GM21529 (cell line): ENCODE results near the gene PRKAG1.
"Not testable (repeated sequence)": the region's sequence is repeated elsewhere in the genome, so short reads cannot be mapped to it uniquely, and the experiment has no call there.

Source experiments
- ATAC-seq: cut with Tn5 transposase; IDR thresholded peaks from one replicate; pipeline ENCODE4 v1.9.1; 2021; ENCODE audit not compliant: unreplicated experiment

PRKAG1 gene

DNA sequence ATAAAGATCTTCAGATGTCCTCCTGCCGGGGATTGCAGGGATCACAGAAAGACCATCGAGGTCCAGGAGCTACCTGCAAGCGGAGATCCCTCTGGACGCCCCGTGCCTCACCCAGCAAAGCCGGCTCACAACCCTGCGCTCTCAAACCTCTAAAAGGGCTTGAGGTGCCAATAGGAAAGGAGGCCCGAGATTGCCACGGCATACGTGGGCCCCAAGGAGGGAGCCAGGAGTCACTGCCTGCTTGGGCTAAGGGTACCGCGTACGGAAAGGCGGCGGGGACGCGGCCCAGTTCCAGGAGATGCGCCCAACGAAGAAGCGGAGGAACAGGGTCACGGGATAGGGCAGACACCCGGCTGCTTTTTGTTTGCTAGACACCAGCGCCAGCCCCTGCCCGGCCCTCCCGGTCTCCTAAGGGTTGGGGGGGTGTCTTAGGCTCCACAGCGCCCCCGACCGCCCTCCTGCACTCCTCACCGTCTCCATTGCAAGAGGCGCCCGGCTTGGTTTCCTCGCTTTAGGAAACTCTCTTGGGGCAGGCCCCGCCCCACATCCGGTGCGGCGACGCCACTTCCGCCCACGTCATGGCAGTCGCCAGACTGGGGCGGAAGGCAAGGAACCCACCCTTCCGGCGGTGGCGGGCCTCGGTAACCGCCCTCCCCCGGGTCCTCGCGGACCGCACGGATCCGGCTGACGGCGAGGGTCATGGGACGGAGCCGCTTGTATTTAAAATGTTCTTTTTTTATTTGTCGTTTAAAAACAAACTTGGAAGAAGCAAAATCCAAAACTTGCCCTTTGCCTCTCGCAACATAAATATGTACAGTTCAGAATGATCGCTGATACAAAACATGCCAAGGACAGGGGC, at the start of gene PRKAG1:
Gene PRKAG1 (minus strand): TSS at position 516 of the 859 bp plus-strand sequence. CDS start 36 bp downstream, at position 480.
- ATAC-seq = peak; percentile 83

DNA sequence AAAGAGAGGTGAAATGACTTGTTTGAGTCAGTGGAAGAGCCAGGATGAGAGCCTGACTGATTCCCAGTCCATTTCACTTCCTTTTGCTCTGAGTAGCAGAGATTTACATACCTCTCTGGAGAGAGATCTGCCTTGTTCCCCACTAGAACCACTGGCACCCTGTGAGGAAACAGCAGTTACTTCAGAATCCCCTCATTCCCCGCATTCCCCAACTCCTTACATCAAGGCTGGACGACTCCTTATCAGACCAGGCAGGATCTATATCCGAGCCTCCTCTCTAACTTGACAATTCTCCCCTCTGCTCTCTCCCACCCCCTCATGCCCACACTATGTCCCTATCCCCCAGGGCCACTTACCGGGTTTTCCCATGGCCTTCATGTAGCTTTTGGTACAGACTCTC, 47.5 kb upstream of the PRKAG1 start:
- ATAC-seq = no peak

DNA sequence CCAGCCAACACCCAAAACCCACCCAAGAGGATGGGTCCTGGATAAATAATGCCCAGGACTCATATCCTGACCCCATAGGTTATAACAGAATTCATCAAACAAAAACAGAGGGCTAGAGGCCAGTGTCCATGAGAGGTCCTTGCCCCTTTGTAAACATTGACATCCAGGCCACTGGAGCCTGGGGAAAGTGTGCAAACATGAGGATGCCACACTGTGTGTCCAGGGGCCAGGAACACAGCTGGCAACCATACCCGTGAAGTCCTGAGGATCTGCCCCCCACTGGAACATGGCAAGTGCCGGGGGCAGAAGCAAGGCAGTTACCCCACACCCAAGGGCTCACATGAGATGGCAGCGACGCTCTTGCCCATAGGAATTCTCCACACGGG, 46.2 kb upstream of the PRKAG1 start:
- no peak for ATAC-seq

DNA sequence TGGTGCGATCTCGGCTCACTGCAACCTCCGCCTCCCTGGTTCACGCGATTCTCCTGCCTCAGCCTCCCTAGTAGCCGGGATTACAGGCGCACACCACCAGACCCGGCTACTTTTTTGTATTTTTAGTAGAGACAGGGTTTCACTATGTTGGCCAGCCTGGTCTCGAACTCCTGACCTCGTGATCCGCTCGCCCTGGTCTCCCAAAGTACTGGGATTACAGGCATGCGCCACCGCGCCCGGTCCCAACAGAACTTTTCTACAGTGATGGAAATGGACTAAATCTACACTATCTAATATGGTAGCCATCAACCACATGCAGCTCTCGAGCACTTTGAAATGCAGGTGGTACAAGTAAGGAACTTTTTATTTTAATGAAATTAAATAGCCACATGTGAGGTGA, 43.3 kb upstream of the PRKAG1 start:
- ATAC-seq = not testable (repeated sequence)

DNA sequence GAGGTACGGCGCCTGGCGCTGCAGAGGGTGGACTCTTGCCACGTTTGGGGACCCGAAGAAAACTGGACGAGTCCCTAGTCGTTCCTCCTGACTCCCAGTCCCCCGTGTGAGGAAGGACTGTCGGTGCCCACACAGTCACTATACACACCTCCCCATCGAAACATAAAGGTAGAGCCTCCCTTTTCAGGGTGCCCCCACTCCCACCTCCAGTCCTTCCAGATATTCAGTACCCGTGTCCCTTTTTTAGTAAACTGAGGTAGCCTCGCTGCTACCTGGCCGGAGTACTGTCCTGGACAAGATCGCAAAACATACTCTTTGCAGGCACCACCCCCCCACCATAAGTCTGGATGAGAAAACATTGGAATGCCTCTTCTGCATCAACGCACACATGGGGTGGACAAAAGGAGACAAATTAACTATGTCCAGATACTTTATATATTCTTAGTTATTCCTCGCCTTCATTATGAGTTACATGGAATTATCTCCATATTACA, 42.6 kb upstream of the PRKAG1 start:
- peak; percentile 1 for ATAC-seq

DNA sequence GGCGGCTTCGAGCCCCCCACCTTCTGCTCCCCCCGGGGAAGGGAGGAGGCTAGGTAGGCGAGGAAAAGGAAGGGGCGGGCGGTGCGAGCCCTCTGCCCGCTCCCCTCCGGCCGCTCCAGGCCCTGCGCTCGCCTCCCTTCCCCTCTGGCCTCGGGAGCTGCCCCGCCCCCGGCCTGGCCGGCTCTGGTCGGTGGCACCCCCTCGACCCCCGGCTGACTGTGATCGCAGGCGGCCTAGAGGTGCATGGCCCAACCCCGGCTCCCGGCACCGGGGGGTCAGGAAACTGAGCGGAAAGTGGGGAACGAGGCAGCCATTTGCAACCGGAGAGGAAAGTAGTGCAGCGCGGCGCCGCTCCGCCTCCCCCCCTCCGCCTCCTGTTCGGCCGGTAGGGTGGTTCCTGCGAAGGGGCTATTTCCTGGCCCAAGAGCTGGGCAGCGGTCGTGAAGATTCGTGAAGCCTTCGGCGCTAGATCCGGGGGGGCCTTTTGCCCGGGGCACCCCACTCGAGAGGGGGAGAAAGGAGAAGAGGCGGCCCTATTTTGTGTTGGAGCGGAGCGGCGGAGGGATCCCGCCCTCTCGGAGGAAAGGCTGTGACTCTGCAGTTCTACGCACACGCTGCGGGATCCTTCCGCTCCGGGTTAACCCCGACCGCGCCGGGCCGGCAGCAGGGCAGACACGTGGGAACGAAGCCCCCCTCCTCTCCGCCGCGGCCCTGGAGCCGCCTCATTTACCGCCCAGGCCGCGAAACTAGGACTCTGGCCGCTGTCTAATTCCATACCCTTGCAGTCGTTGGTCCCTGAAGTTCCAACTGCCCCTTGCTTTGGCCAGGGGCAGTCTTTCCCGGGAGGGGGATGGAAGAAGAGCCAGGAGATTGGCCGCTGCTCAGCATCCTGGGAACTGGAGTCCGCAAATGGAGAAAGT, 41.9 kb upstream of the PRKAG1 start, which contains the start of gene KMT2D:
Gene KMT2D (minus strand): TSS at position 558 of the 920 bp plus-strand sequence. CDS start 5,470 bp downstream, outside the sequence.
- ATAC-seq = peak; percentile 52

DNA sequence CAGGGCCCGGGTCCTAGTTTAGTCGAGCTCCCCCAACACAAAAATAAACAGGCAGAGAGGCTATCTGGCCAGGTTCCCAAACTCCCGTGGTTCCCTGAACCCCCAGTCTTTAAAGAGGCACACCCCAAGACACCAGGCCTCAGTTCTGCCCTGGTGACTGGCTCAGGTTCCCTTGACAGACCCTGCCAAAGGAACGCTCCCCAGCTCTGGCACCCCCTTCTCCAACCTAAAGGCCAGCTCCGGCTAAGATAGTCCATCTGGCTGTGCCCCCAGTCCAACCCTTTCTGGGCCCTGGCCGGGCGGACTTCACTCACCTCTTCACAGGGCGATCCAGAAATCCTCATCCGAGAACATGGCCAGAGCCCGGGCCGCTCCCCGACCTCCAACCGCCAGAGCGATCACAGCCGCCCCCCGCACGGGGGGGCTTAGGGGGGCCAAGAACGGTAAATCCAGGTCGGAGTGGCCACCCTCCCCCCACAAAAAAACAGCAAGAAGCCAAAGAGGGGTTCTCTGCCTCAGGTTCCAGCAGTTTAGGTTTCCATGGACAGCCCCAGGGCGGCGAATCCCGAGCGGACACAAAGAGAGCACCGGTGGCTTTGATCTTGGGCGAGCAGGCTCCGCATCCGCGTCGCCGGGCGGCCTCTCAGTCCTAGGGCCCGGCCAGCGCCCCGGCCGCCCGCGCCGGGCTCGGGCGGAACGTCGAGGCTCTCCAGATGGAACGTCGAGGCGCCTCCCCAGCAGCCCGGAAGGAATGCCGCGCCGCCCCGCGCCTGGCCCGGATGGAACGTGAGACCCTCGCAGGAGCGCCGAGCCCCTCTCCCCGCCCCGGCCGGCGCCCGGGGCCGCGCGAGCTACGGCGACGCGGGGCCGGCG, 41.0 kb upstream of the PRKAG1 start:
- ATAC-seq = peak; percentile 13

DNA sequence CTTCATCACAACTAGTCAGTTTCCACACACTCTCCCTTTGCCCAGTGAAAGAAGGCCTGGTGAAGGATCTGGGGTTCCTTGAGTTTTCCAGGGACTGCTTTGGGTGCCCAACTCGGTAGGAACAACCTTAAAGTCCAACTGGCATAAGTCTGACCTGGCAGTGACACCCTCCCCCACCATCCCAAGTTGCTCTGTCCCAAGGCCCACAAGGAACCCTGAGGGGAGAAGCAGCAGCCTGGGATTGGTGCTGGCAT, 40.4 kb upstream of the PRKAG1 start:
- no peak for ATAC-seq

DNA sequence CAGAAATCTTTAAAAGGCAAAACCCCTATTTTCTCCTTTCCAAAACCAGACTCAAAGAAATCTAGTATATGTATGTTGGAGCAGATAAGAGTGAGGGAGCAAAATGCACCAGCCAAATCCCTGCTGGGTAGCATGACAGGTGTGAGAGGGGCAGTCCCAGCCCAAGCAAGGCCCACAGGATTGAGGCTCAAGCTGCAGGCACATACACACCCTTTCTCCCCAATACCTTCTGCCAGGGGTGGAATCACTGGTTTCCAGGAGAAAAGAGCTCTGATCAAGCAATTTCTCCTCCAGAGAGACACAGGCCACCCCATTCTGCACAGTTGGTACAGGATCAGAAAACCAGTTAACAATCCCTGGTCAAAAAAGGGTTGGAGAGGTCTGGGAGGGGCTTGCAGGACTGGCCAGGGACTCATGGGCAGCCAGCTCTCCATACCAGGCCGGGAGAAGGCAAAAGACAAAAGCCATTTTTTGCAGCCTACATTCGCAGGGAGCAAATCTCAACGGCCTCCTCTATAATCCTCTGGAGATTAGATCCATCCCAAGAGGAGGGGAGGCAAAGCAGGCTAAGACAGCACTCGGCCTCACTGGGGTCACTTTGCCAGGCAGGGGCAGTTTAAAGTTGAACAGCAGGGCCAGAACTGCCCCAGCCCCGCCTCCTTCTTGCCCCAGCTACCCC, 39.9 kb upstream of the PRKAG1 start:
- no peak for ATAC-seq

DNA sequence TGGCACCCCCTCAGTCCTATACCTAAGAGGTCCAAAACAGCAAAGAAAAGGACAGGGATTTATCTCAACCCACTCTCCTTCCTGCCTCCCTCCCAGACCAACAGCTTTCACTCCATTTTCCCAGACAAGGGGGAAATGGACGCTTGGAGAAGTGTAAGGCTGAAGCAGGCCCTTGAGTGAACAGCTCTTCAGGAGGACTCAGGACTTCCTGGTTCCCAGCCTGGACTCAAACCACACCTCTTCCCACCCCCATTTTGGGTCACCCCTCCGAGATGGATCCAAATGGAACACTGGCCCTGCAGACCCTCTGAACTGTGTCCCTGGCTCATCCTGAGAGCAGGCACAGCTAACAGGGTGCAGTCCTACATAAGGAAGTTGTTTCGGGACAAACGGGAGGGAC, 39.3 kb upstream of the PRKAG1 start:
- no peak for ATAC-seq

DNA sequence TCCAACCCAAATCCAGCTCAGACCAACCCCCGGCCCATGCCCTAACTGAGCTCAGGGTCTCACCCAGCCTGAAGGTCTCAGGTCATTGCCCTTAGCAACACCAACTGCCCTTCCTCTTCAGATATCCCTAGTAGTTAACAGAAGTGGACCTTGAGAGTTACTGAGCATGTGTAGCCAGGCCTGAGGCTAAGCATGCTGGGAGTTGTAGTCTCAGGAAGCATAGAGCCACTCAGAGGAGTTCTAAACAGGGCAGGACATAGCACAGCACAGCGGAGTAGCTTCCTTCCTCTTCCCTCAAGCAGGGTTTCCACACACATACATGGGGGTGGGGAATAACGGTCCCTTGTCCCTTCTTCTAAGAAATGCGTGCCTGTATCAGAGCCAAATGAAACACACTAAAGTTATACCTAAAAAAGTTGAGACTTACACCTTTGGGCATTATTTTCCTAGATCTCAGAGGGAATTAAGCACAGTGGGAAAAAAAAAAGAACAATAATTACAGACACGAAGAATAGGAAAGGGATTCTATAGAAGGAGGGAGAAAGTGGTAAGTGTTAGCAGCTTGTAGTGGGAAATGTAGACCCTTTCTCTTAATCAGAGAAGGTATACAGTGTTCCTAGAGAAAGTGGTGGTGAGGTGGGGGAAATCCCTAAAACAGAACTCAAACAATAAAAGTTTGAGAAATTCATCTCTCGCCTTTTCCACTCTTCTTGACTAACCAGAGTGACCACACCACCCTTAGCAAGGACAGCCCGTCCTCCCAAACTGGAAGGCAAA, 37.6 kb upstream of the PRKAG1 start:
- peak; percentile 71 for ATAC-seq

DNA sequence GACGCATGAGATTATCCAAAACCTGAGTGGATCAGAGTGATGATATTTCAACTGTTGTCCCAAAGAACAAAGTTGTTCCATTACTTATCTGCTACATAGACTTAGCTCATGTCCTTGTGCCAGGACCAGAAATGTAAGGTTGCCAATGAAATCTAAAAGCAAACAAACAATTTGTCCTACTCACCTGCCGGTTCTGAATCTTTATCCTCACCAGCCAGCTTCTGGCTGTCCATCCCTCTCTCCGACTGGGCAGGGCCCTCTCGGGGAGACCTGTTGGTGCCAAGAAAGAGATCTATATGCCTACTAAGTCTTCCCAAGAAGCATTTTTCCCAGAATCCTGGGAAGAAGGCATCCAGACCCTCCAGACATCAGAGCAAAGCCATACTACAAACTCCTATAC, 36.5 kb upstream of the PRKAG1 start:
- no peak for ATAC-seq

DNA sequence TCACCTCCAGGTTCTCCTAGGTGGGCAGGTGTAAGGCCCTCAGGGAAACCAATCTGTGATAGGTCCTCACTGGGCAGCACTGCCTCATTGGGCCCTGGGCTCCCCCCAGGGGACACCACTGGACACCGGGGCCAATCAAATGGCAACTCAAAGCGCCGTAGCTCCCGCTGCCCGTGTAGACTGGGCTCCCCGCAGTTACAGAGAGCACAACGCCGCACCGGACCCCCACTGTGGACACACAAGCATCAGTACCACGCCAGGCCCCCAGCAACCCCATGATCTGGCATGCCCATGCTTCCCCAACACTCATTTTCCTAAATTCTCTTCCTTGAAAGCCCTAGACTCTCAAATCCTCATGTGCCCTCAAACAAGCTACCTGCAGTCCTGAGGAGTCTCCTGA, 35.9 kb upstream of the PRKAG1 start:
- no peak for ATAC-seq

DNA sequence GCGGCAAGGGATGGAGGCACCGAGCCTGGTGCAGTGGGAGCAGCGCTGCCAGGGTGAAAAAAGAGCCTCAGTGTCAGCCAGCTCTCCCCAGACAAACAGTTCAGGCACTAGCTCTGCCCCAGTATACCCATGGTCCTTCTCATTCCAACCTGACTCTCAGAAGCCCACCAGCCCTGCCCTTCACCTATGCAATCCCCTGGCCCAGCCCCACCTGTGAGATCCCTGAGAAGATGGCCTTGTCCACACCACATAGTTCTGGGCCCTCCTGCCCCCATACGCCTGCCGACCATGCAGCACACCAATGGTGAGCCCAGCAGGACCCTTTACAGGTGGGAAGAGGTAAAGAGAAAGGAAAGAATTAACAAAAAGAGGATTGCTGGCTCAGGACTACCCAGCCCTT, 35.5 kb upstream of the PRKAG1 start:
- ATAC-seq = no peak

DNA sequence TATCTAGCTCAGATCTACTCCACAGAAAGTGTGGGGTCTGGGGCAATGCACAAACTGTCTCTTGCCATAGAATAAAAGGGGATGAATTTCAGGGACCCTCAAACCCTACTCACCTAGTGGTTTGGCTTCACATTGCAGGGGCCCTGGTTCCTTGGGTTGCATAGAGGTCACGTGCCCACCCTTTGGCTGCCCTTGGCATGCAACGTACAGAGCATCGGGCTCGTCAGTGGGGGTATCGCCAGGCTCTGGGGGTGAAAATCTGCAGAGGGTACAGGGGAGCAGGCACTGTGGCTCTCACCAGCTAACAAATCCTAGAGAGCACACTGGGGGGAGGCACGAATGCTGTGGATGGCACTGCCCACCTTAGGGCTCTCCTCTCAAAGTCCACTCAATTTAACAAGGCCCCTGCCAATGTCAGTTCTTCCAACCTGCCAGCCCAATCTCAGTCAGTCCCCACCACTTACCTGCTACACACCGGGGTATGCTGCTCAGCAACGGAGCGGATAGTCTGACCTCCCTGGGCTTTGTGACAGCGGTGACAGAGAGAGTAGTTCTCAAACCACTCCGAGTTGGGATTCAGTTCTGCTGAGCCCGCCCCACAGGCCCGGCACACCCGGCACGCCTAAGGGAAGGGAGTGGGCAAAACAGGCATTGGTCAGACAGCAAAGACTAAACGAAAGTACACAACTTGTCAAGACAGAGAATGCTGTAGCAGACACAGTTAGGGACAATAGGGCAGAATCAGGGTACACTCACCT, 34.1 kb upstream of the PRKAG1 start:
- ATAC-seq = no peak

DNA sequence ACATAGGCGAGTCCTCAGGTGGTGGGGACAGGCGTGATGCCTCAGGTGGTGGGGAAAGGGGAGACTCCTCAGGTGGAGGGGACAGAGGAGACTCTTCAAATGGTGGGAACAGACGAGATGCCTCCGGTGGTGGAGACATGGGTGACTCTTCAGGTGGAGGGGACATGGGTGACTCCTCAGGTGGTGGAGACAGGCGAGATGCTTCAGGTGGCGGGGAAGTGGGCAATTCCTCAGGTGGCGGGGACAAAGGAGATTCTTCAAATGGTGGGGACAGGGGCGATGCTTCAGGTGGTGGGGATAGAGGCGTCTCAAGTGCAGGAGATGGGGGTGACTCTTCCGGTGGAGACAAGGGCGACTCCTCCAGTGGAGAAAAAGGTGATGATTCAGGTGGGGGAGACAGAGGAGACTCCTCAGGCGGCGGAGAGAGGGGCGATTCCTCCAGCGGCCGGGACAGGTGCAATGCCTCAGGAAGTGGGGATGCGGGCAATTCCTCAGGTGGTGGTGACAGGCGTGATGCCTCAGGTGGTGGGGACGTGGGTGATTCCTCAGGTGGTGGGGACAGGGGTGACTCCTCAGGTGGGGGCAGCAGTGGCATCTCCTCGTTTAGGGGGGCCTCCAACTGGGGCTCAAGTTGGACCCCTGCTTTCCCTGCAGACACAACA, 33.3 kb upstream of the PRKAG1 start:
- no peak for ATAC-seq

DNA sequence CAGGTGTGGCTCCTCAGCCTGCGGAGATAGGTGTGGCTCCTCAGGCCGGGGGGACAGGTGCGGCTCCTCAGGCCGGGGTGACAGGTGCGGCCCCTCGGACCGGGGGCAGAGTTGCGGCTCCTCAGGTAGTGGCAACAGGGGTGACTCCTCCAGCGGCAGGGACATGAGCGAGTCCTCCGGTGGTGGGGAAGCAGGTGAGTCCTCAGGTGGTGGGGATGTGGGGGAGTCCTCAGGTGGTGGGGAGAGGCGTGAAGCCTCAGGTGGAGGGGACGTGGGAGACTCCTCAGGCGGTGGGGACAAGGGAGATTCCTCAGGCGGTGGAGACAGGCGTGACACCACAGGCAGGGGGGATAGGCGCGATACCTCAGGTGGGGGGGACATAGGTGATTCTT, 32.8 kb upstream of the PRKAG1 start:
- ATAC-seq = no peak
